ENCODE data around the gene HCST. TPM values are rescaled to one million over a fixed set of nuclear protein-coding genes. Genes with fewer than 3 reads are reported as not detected.
A peak's percentile ranks its signal among the peaks of the same experiment; 100 is the strongest.

Gene HCST
- total RNA-seq, 1 donor from 2014 or later, result 9.1 TPM

DNA sequence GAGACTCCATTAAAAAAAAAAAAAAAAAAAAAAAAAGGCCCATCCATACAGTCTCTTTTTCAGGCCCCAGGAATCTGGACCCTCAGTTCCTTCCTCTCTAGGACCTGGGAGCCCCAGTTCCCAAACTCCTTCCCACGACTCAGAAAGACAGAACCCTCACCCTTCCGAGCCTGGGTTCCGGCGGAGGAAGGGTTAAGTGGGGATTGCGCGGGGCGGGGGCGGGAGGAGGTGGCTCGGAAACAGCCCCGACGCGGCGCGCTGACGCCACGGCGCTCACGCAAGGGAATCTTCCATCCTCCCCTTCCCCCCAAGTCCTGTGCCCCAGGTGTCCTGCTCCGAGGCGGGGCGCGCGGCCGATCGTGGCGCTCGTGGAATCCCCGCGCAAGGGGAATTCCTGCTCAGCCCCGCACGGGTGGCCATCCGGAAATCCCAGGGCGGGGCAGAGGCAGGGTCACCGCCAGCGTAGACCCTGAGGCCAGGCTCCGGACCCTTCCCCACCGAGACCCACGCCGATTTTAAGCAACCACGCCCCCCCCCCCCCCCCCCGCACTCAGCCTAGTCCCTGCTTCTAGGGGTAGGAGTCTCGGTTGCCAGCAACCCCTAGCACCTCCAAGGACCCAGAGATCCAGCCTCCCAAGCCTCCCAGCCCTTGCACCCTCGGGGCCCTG, 2.6 kb upstream of the HCST start:
- peak; percentile 44 to 62 for TF ChIP-seq POLR2AphosphoS5 (IDR thresholded peaks at IDR 0.05; ENCODE audit: insufficient read depth in 1 of 2, low read depth in 1 of 2)
- TF ChIP-seq, protein P1, sequence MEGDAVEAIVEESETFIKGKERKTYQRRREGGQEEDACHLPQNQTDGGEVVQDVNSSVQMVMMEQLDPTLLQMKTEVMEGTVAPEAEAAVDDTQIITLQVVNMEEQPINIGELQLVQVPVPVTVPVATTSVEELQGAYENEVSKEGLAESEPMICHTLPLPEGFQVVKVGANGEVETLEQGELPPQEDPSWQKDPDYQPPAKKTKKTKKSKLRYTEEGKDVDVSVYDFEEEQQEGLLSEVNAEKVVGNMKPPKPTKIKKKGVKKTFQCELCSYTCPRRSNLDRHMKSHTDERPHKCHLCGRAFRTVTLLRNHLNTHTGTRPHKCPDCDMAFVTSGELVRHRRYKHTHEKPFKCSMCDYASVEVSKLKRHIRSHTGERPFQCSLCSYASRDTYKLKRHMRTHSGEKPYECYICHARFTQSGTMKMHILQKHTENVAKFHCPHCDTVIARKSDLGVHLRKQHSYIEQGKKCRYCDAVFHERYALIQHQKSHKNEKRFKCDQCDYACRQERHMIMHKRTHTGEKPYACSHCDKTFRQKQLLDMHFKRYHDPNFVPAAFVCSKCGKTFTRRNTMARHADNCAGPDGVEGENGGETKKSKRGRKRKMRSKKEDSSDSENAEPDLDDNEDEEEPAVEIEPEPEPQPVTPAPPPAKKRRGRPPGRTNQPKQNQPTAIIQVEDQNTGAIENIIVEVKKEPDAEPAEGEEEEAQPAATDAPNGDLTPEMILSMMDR (IDR thresholded peaks at IDR 0.05), result no peak
- TF ChIP-seq POLR2A (IDR thresholded peaks at IDR 0.05), result peak in 1 of 2 donors; percentile 45
- Histone ChIP-seq H3K36me3 (peaks cover 0 to 19% of the 10 kb centered on the region in 2 donors), H3K9me3 (no peaks in the 10 kb centered on the region), H3K4me1 (peaks cover 42% of the 10 kb centered on the region), H3K27ac (peak overlapping the region; percentile 85), H3K4me3 (peak overlapping the region; percentile 67 to 77), H3K27me3 (no peaks in the 10 kb centered on the region)
- DNase-seq (ENCODE audit: extremely low spot score in 2 of 2), result no peak
- intact Hi-C loops (cut with DNase I), result no loop called here

DNA sequence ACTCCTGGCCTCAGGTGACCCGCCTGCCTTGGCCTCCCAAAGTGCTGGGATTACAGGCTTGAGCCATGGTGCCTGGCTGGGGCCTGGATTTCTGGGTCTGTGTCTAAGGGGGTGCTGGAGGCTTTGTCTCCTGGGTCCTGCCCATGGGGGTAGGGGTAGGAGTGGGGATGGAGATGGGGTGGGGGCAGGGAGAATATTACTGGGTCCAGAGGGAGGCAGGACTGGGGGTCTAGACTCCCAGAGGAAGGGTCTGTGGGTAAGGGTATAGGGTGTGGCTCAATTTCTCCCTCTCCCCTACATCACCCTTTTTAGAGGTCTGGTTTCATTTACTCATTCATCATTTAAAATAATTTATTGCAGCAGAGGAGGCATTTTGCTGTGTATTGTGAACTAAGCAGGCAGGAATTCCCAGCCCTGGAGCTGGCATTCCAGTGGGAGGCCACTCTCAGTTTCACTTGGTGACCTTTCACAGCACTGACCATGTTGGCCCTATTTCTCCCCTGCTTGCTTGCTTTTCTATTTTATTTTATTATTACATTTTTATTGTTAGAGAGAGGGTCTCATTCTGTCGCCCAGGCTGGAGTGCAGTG, 1.2 kb upstream of the HCST start:
- Histone ChIP-seq H3K36me3 (peaks cover 0 to 5% of the 10 kb centered on the region in 2 donors), H3K27me3 (no peaks in the 10 kb centered on the region), H3K27ac (peak overlapping the region; percentile 85), H3K9me3 (no peaks in the 10 kb centered on the region), H3K4me1 (peaks cover 42% of the 10 kb centered on the region), H3K4me3 (peak overlapping the region; percentile 67 to 77)
- DNase-seq (ENCODE audit: extremely low spot score in 2 of 2), result no peak
- intact Hi-C loops (cut with DNase I), result no loop called here
- TF ChIP-seq, protein P1 (IDR thresholded peaks at IDR 0.05), result no peak
- no peak for TF ChIP-seq POLR2AphosphoS5 (IDR thresholded peaks at IDR 0.05; ENCODE audit: insufficient read depth in 1 of 2, low read depth in 1 of 2)
- TF ChIP-seq POLR2A (IDR thresholded peaks at IDR 0.05), result no peak

DNA sequence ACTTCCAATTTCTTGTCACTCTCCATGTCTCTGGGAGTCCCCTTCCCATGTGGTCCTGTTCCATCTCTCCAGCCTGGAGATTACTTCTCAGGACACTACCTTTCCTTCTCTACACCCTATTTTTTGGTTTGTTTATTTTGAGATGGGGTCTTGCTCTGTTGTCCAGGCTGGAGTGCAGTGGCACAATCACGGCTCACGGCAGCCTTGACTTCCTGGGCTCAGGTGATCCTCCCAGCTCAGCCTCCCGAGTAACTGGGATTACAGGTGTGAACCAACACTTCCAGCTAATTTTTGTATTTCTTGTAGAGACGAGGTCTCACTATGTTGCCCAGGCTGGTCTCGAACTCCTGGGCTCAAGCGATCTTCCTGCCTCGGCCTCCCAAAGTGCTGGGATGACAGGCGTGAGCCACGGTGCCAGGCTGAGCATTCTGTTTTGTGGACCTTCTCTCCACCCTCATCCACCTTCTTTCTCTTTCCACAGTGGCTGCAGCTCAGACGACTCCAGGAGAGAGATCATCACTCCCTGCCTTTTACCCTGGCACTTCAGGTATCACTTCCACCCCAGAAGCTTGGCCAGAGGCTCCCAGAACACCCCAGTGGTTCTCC, 644 bp downstream of the HCST start:
- intact Hi-C loops (cut with DNase I), result no loop called here
- Histone ChIP-seq H3K36me3 (no peaks in the 10 kb centered on the region), H3K9me3 (no peaks in the 10 kb centered on the region)

DNA sequence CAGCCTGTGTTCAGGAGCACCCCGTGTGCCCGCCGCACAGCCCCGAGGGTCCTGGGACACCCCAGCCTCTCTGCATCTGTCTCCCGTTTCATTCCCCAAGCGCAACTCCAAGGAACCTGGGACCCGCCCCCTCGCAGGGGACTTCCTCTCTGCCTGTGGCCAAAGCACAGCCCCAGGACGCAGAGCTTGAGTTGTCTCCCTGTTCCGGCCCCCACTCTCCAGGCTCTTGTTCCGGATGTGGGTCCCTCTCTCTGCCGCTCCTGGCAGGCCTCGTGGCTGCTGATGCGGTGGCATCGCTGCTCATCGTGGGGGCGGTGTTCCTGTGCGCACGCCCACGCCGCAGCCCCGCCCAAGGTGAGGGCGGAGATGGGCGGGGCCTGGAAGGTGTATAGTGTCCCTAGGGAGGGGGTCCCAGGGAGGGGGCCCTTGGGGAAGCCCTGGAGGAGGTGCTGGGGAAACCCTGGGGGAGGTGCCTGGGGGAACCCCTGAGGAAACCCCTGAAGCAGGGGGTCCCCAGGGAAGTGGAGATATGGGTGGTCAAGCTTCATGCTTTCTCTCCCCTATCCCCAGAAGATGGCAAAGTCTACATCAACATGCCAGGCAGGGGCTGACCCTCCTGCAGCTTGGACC, 1.3 kb downstream of the HCST start:
- DNase-seq (ENCODE audit: extremely low spot score in 2 of 2), result no peak
- intact Hi-C loops (cut with DNase I), result no loop called here

More for the DNA sequence above, 644 bp downstream of the HCST start:
- no peaks in the 10 kb centered on the region for H3K27me3 ChIP-seq
- TF ChIP-seq POLR2AphosphoS5 (IDR thresholded peaks at IDR 0.05; ENCODE audit: insufficient read depth in 1 of 2, low read depth in 1 of 2) (no peak), POLR2A (IDR thresholded peaks at IDR 0.05) (no peak)
- TF ChIP-seq, protein P1 (IDR thresholded peaks at IDR 0.05), result no peak
- H3K4me3 ChIP-seq, result peak overlapping the region; percentile 9 to 28
- H3K4me1 ChIP-seq, result peaks cover 35% of the 10 kb centered on the region
- peak overlapping the region; percentile 36 for H3K27ac ChIP-seq
- DNase-seq (ENCODE audit: extremely low spot score in 2 of 2), result no peak

More for the DNA sequence above, 1.3 kb downstream of the HCST start:
- H3K4me1 ChIP-seq, result peaks cover 28% of the 10 kb centered on the region
- no peaks in the 10 kb centered on the region for H3K36me3 ChIP-seq
- H3K27ac ChIP-seq, result peak overlapping the region; percentile 36
- H3K9me3 ChIP-seq, result no peaks in the 10 kb centered on the region
- TF ChIP-seq POLR2AphosphoS5 (IDR thresholded peaks at IDR 0.05; ENCODE audit: insufficient read depth in 1 of 2, low read depth in 1 of 2), result peak in 1 of 2 donors; percentile 74
- TF ChIP-seq, protein P1 (IDR thresholded peaks at IDR 0.05), result no peak
- H3K27me3 ChIP-seq, result no peaks in the 10 kb centered on the region
- peak overlapping the region; percentile 9 to 28 for H3K4me3 ChIP-seq
